Ascending aorta (tissue), 2 donors: Measurements from ENCODE around the gene NR3C1. TPM values are rescaled to one million over a fixed set of nuclear protein-coding genes. Genes with fewer than 3 reads are reported as not detected.

Experiments
- DNase-seq, 2 donors: peaks; one replicate each; pipeline ENCODE4 v3.0.0-alpha.2; 2019; ENCODE audit warnings: low spot score in 2 of 2
- H3K27ac ChIP-seq, 2 donors: fragments of 200-600 bp; sonication (generic); one replicate each; pipeline ENCODE4 v1.5.1; 2016 to 2017; ENCODE audit warnings: mild to moderate bottlenecking in 1 of 2
- H3K27me3 ChIP-seq: fragments of 200-600 bp; sonication (generic); one replicate; pipeline ENCODE4 v1.5.1; 2017
- H3K36me3 ChIP-seq, 2 donors: fragments of 200-600 bp; sonication (generic); one replicate each; pipeline ENCODE4 v1.5.1; 2016
- H3K4me1 ChIP-seq, 2 donors: fragments of 200-600 bp; sonication (generic); one replicate each; pipeline ENCODE4 v1.5.1; 2016 to 2017; ENCODE audit warnings: mild to moderate bottlenecking in 1 of 2
- H3K4me3 ChIP-seq, 2 donors: fragments of 200-600 bp; sonication (generic); one replicate each; pipeline ENCODE4 v1.5.1; 2016 to 2017; ENCODE audit warnings: mild to moderate bottlenecking in 1 of 2
- H3K9me3 ChIP-seq, 2 donors: fragments of 200-600 bp; sonication (generic); one replicate each; pipeline ENCODE4 v1.5.1; 2016
- CTCF ChIP-seq, 3 experiments: fragments of 200-600 bp in 2 of 3; fragments of 450-650 bp in 1 of 3; sonication (generic) in 2 of 3; IDR thresholded peaks; one replicate each; pipeline ENCODE4 v1.5.1; 2016 to 2019; ENCODE audit warnings: antibody characterized with exemption in 3 of 3, mild to moderate bottlenecking in 1 of 3, moderate library complexity in 1 of 3
- intact Hi-C: fragments of 100-400 bp; cut with DNase I; formaldehyde crosslinking; loops from one replicate; pipeline ENCODE4 v1.15.1; 2023
- total RNA-seq: library from RNA; depleted of rRNA; stranded (reverse); fragments of >200 nt; gene quantifications from one replicate; pipeline ENCODE4 v1.1.0, GENCODE V29; 2016

The NR3C1 gene
- total RNA-seq, 1 donor from 2014 or later, result 18.4 TPM

GRCh38 chr5:143400541-143401226, 2.8 kb downstream of the NR3C1 start:
- Histone ChIP-seq H3K27ac (peak overlapping the region; percentile 12 to 38), H3K4me1 (peaks cover 0 to 9% of the 10 kb centered on the region in 2 donors), H3K4me3 (peak overlapping the region; percentile 70 to 91), H3K36me3 (no peaks in the 10 kb centered on the region), H3K27me3 (no peaks in the 10 kb centered on the region), H3K9me3 (no peaks in the 10 kb centered on the region)
- intact Hi-C loops, result loop anchor here (5.0 kb wide), 6 partner anchors 58 to 398 kb away; no protein-coding TSS in a partner anchor
- TF ChIP-seq CTCF (IDR thresholded peaks at IDR 0.05), result no peak
- DNase-seq, result no peak

GRCh38 chr5:143399616-143400540, 3.6 kb downstream of the NR3C1 start:
- H3K4me1 ChIP-seq, result peaks cover 0 to 15% of the 10 kb centered on the region in 2 donors
- no peaks in the 10 kb centered on the region for H3K9me3 ChIP-seq
- no peak for TF ChIP-seq CTCF (IDR thresholded peaks at IDR 0.05)
- no peak for DNase-seq
- no peaks in the 10 kb centered on the region for H3K36me3 ChIP-seq
- intact Hi-C loops, result loop anchor here (5.0 kb wide), 6 partner anchors 58 to 398 kb away; no protein-coding TSS in a partner anchor
- peak overlapping the region; percentile 12 to 38 for H3K27ac ChIP-seq
- no peaks in the 10 kb centered on the region for H3K27me3 ChIP-seq
- H3K4me3 ChIP-seq, result peak overlapping the region; percentile 70 to 91

- intact Hi-C loops, result no loop called here
- TF ChIP-seq CTCF (IDR thresholded peaks at IDR 0.05), result no peak
- Histone ChIP-seq H3K36me3 (no peaks in the 10 kb centered on the region), H3K9me3 (no peaks in the 10 kb centered on the region), H3K27ac (no peak overlapping the region), H3K4me1 (peaks cover 4 to 28% of the 10 kb centered on the region in 2 donors), H3K4me3 (peak overlapping the region; percentile 34 to 70), H3K27me3 (no peaks in the 10 kb centered on the region)
- no peak for DNase-seq
Measured at GRCh38 chr5:143398451-143399237, 4.8 kb downstream of the NR3C1 start.

- Histone ChIP-seq H3K4me1 (peaks cover 4 to 32% of the 10 kb centered on the region in 2 donors), H3K27me3 (no peaks in the 10 kb centered on the region), H3K9me3 (no peaks in the 10 kb centered on the region), H3K36me3 (no peaks in the 10 kb centered on the region), H3K4me3 (peak overlapping the region; percentile 27 to 70), H3K27ac (no peak overlapping the region)
- no peak for TF ChIP-seq CTCF (IDR thresholded peaks at IDR 0.05)
- intact Hi-C loops, result no loop called here
- no peak for DNase-seq
Measured at GRCh38 chr5:143398053-143398355, 5.5 kb downstream of the NR3C1 start.

GRCh38 chr5:143397302-143398052, 6.0 kb downstream of the NR3C1 start:
- Histone ChIP-seq H3K27ac (no peak overlapping the region), H3K27me3 (no peaks in the 10 kb centered on the region), H3K9me3 (no peaks in the 10 kb centered on the region), H3K4me3 (peak overlapping the region; percentile 27 to 70), H3K4me1 (peaks cover 4 to 34% of the 10 kb centered on the region in 2 donors), H3K36me3 (no peaks in the 10 kb centered on the region)
- intact Hi-C loops, result no loop called here
- no peak for DNase-seq
- no peak for TF ChIP-seq CTCF (IDR thresholded peaks at IDR 0.05)
